Chondrocyte (in vitro differentiated cells): ENCODE measurements around the gene SMARCC1. TPM values are rescaled to one million over a fixed set of nuclear protein-coding genes. Genes with fewer than 3 reads are reported as not detected.

Experiments used
- DNase-seq: peaks from one replicate; pipeline ENCODE4 v3.0.0; 2021; ENCODE audit warnings: mixed read lengths, low spot score
- H3K27ac Mint-ChIP-seq: one replicate; pipeline ENCODE4 v1.8.0; 2021; ENCODE audit warnings: mild to moderate bottlenecking, moderate library complexity, mixed read lengths; ENCODE audit not compliant: unreplicated experiment
- H3K27me3 Mint-ChIP-seq: 2 replicates; pipeline ENCODE4 v1.8.0; 2021; ENCODE audit warnings: low read depth, mixed read lengths
- H3K36me3 Mint-ChIP-seq: 2 replicates; pipeline ENCODE4 v1.8.0; 2021; ENCODE audit warnings: low read depth, mixed read lengths
- H3K4me1 Mint-ChIP-seq: 2 replicates; pipeline ENCODE4 v1.8.0; 2021; ENCODE audit warnings: low read depth, mild to moderate bottlenecking, mixed read lengths
- H3K4me3 Mint-ChIP-seq: one replicate; pipeline ENCODE4 v1.8.0; 2021; ENCODE audit warnings: mild to moderate bottlenecking, moderate library complexity, mixed read lengths; ENCODE audit not compliant: unreplicated experiment
- H3K9me3 Mint-ChIP-seq: 2 replicates; pipeline ENCODE4 v1.8.0; 2021; ENCODE audit warnings: low read depth, mixed read lengths
- total RNA-seq: library from RNA; stranded (reverse); gene quantifications from 3 replicates; pipeline ENCODE4 v1.2.1, GENCODE V29; 2021
- TF ChIP-seq, protein P1 (sequence below): fragments of 200-600 bp; sonication (generic); IDR thresholded peaks from 2 replicates; pipeline ENCODE4 v1.5.0; 2021; ENCODE audit warnings: antibody characterized with exemption, mild to moderate bottlenecking, moderate library complexity

The SMARCC1 gene
- total RNA-seq, 1 donor from 2014 or later, result 83.5 TPM

DNA sequence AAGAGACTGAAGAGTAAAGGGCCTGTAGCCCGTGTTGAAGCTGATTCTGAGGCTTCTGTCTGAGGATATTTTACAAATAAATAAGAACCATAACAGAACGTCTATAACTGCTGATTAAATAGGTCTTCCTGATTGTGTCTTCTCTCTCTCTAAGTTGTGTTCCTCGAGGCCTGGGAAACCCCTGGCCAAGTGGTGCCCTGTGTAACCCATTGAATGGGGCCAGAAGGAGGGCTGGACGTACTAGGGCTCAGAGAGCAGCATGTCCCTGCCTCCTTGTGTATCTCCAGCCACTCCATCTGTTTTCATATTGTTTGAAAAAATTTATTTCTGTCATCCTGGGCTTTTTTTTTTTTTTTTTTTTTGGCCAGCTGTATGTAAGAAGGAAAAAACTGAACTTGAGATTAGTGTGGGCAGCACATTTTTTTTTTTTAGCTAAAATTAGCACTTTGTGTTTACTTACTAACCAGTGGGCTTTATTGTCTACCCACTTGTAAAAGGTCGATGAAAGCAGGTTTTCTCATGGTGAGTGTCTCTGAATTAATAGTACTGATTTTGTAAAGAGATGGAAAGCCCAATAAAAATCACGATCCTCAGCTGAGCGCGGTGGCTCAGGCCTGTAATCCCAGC is 32.0 kb upstream of the SMARCC1 start:
- no peaks in the 10 kb centered on the region for H3K9me3 Mint-ChIP-seq
- no peaks in the 10 kb centered on the region for H3K27me3 Mint-ChIP-seq
- TF ChIP-seq, protein P1, sequence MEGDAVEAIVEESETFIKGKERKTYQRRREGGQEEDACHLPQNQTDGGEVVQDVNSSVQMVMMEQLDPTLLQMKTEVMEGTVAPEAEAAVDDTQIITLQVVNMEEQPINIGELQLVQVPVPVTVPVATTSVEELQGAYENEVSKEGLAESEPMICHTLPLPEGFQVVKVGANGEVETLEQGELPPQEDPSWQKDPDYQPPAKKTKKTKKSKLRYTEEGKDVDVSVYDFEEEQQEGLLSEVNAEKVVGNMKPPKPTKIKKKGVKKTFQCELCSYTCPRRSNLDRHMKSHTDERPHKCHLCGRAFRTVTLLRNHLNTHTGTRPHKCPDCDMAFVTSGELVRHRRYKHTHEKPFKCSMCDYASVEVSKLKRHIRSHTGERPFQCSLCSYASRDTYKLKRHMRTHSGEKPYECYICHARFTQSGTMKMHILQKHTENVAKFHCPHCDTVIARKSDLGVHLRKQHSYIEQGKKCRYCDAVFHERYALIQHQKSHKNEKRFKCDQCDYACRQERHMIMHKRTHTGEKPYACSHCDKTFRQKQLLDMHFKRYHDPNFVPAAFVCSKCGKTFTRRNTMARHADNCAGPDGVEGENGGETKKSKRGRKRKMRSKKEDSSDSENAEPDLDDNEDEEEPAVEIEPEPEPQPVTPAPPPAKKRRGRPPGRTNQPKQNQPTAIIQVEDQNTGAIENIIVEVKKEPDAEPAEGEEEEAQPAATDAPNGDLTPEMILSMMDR, result no peak
- no peak overlapping the region for H3K27ac Mint-ChIP-seq
- no peak for DNase-seq
- H3K36me3 Mint-ChIP-seq, result peaks cover 18% of the 10 kb centered on the region
- H3K4me3 Mint-ChIP-seq, result no peak overlapping the region
- H3K4me1 Mint-ChIP-seq, result peaks cover 3% of the 10 kb centered on the region

DNA sequence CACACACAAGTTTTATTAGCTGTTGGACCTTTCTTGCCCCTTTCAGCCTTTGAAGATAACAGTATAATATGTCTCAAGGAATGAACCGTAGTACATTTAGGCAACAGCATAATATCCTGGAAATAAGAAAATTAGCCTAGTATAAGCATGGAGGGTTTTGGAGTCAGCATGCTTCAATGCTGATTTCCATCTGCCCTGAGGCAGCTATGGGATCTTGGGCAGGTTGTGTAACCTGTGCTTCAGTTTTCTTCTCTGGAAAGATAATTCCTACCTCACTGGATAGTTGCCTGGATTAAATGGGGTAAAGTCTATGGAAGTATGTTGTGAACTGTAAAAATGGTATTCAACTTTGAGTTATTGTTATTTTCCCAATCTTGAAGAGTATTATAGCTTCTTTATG is 22.9 kb upstream of the SMARCC1 start:
- Mint-ChIP-seq H3K4me1 (peaks cover 26% of the 10 kb centered on the region), H3K27me3 (no peaks in the 10 kb centered on the region), H3K9me3 (no peaks in the 10 kb centered on the region), H3K36me3 (no peaks in the 10 kb centered on the region), H3K4me3 (peak overlapping the region; percentile 22), H3K27ac (no peak overlapping the region)
- TF ChIP-seq, protein P1, result no peak
- DNase-seq, result no peak

DNA sequence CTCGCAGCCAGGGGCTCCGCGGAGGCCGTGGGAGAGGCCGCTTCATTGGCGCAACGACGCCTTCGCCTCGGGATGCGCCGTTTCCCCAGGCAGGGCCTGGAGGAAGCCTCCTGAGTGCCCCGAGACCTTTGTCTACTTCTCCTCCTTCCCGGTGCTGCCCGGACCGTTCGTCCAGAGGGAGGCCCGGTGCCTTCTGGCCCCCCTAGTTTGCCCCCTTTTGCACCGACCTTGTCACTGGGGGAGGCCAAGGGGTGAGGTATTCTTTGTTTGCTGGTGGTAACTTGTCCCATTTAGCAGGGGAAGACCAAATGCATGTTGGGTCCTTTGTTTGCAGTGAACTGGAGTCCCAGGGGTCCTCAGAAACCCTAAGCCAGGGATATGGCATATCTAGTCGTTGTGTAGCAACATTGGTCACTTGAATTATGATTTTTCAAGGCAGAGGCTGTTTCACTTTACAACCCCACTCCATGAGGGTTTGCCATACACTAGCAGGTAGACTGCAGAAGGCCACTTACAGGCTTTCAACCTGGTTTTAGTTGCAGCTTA is 21.9 kb upstream of the SMARCC1 start:
- peaks cover 26% of the 10 kb centered on the region for H3K4me1 Mint-ChIP-seq
- TF ChIP-seq, protein P1, result no peak
- DNase-seq, result no peak
- peak overlapping the region; percentile 98 for H3K27ac Mint-ChIP-seq
- H3K36me3 Mint-ChIP-seq, result no peaks in the 10 kb centered on the region
- peak overlapping the region; percentile 98 for H3K4me3 Mint-ChIP-seq
- no peaks in the 10 kb centered on the region for H3K27me3 Mint-ChIP-seq
- no peaks in the 10 kb centered on the region for H3K9me3 Mint-ChIP-seq

DNA sequence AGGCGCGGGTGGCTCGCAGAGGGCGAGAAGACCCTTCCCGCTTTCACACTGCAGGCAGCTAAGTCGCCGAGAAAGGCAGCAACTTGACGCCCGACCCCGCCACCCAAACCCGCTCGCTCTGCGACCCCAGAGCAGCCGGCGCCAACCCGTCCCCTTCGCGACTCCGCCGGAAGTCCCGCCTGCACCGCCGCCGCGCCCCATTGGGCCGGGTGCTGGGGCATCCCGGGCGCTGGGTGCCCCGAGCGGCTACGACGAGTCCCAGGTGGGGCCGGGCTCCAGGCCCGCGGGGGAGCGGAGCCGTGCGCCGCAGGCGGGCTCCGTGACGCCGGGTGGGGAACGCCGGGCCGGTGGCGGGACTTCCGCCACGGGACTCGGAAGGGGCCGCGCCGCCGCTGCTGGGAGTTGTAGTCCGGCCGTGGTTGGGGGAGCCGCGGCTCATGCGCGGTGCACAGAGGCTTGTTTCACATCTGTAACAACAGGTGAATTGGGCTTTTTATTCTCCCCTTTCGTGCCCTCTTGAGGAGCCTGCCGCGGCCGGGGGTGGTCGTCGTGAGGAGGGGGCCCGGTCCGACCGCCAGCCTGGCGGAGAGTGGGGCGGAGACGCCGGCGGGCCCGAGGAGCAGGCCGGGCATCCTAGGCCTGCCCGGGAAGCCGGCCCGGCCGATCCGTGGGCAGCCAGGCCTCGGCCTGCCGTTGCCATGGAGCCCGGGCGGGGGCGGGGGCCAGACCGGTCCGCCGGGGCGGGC is 21.2 kb upstream of the SMARCC1 start, which contains the start of gene DHX30:
Gene DHX30, plus strand, starts transcription at position 405 of the 746 bp plus-strand sequence. CDS start 7,546 bp downstream, outside the sequence.
- Mint-ChIP-seq H3K36me3 (no peaks in the 10 kb centered on the region), H3K27ac (peak within 1 kb of the TSS; percentile 99), H3K4me1 (peaks cover 26% of the 10 kb centered on the region), H3K9me3 (no peaks in the 10 kb centered on the region), H3K4me3 (peak within 1 kb of the TSS; percentile 98), H3K27me3 (no peaks in the 10 kb centered on the region)
- peak; percentile 96 for DNase-seq
- TF ChIP-seq, protein P1, result no peak

DNA sequence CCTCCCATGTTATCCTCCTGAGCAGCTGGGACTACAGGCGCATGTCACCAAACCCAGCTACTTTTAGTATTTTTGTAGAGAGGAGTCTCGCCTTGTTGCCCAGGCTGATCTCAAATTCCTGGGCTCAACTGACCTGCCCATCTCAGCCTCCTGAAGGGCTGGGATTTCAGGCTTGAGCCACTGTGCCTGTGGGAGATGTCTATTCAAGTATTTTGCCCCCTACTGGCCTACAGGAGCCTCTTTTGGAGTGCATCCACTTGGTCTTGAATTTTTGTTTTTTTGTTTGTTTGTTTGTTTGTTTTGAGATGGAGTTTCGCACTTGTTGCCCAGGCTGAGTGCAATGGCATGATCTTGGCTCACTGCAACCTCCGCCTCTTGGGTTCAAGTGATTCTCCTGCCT is 18.0 kb upstream of the SMARCC1 start:
- no peaks in the 10 kb centered on the region for H3K36me3 Mint-ChIP-seq
- no peaks in the 10 kb centered on the region for H3K9me3 Mint-ChIP-seq
- TF ChIP-seq, protein P1, result peak; percentile 66
- no peaks in the 10 kb centered on the region for H3K27me3 Mint-ChIP-seq
- no peak overlapping the region for H3K27ac Mint-ChIP-seq
- H3K4me1 Mint-ChIP-seq, result peaks cover 25% of the 10 kb centered on the region
- H3K4me3 Mint-ChIP-seq, result no peak overlapping the region
- DNase-seq, result peak; percentile 33
